NCI-H526 (cell line): ENCODE results near the gene SMARCC2.
"Not testable (repeated sequence)": the region's sequence is repeated elsewhere in the genome, so short reads cannot be mapped to it uniquely, and the experiment has no call there.

Experiments
- DNase-seq, 2 experiments: peaks; one replicate each; lab custom pipeline; 2025; lab: John Stamatoyannopoulos, UW

SMARCC2 gene

DNA sequence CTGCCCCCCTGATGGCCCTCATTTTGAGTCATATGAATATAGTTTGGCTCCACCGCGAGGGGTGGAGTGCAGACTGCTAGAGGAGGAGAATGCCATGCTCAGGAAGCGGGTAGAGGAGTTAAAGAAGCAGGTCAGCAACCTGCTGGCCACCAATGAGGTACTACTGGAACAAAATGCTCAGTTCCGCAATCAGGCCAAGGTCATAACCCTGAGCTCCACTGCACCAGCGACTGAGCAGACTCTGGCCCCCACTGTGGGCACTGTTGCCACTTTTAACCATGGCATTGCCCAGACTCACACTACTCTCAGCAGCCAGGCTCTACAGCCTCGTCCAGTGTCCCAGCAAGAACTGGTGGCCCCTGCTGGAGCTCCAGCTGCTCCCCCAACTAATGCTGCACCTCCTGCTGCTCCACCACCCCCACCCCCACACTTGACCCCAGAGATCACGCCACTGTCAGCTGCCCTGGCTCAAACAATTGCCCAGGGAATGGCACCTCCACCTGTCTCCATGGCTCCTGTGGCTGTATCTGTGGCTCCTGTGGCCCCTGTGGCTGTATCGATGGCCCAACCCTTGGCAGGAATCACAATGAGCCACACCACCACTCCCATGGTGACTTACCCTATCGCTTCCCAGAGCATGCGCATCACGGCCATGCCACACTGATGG, 67.9 kb downstream of the SMARCC2 start:
- DNase-seq, result no peak

DNA sequence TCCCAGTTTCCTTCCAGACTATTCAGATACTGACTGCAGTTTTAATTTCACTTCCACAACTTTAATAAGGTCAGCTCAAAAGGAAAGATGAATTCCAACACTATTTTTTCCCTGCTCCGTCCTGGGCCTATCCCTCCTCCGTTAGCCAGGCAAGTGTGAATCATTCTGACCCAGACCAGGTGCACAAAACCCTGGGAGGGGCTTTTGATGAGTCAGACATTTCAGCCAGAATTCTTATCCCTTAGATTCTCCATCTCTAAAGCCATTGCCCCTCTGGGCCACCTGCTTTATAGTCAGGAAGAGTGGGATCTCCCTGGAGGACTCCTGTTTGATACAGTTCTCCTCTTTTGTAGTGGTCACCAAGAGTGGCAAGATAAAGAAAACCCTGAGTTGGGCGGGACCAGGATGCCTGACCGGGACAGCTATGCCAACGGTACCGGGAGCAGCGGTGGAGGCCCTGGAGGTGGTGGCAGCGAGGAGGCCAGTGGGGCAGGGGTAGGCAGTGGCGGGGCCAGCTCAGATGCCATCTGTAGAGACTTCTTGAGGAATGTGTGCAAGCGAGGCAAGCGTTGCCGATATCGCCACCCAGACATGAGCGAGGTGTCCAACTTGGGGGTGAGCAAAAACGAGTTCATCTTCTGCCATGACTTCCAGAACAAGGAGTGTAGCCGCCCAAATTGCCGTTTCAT, 69.0 kb downstream of the SMARCC2 start:
- no peak for DNase-seq

DNA sequence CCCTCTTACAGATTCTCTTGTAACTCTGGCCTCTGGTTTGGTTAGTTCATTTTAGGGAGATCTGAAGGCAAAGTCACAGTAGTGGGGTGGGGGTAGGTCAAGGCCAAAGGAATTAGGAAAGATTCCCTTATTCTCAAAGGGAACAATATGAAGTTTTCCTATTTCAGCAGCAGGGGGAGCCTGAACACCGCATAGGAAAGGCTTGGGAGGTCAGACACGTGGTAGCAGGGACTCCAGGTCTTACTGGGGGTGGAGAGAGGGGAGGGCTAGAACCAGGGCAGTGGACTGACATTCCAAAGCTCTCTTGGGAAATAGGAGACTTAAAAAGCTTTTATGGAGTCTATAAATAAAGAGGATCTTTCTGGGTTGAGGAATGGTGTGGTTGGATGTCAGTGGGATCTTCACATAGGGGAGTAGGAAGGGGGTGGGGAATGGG, 69.9 kb downstream of the SMARCC2 start:
- peak; percentile 86 to 90 for DNase-seq

DNA sequence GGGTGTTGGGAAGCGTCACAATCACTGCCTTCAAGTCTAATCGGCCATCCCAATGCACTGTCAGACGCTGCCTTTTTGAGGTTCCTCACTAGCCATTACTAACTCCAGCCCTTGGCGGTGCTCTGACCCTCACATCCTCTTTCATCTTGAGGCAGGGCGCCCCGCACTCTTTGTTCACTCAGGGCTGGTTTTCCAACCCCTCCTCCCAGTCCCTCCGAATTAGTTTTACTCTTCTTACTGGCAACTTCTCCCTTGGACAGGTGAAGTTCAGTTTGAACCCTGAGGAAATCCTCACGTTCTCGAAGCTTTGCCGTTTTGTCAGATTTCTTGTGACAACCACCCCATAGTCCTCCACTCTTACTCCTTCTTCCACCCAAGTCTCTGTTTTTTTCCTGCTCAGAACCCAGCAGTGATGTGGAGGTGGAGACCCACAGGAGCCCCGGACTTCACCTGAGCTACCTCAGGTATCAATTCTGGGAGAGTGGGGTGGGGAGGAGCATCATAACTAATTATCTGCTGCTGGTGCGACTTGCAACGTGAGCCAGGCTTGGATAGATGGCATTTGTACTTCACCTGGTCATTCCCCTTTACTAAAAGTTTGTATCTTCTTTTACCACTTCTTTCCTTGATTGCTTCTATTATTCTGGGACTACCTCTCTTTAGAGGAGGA, 70.5 kb downstream of the SMARCC2 start:
- no peak for DNase-seq

DNA sequence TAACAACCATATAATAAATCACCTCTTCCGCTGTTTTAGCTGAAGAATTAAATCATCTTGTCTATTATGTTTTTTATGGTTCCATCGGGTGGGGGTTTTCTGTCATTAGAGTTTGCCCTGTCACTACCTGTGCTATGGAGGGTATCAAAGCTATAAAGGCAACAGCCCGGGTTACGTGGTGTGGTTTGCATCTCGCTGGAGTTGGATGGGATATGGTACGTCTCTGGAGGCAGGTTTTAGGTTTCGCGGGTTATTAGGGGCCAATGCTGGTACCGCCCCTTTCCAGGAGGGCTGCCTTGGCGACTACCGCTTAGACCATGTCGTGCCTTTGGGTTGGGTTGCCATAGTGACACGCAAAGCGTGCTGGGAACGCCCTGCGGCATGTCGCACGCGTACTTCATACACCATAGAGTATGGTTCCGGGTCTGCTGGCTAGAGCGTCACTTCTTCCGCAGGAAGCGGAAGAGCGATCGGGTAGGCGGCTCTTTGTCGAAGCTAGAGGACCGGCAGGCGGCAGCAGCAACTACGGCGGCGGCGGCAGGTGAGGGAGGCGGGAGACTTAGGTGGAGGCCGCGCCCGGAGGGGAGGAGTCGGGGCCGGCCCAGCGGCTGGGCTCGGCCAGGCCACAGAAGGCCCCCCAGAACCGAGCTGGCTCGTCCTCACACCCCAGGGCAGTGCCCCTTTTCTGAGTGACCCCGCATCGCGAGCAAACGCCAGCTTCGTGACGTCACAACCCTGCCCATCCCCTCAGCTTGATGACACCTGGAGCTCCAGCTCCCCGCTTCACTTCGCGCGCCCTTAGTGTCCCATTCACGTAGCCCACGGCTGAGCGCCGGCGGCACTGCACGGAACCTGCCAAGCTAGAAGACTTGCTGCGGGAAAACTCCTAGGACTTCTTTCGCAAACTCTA, 71.2 kb downstream of the SMARCC2 start, which contains the start of gene ZC3H10:
Gene ZC3H10, plus strand, starts transcription at position 489 of the 910 bp plus-strand sequence. CDS start 2,297 bp downstream, outside the sequence.
- DNase-seq, result peak; percentile 98 to 99

DNA sequence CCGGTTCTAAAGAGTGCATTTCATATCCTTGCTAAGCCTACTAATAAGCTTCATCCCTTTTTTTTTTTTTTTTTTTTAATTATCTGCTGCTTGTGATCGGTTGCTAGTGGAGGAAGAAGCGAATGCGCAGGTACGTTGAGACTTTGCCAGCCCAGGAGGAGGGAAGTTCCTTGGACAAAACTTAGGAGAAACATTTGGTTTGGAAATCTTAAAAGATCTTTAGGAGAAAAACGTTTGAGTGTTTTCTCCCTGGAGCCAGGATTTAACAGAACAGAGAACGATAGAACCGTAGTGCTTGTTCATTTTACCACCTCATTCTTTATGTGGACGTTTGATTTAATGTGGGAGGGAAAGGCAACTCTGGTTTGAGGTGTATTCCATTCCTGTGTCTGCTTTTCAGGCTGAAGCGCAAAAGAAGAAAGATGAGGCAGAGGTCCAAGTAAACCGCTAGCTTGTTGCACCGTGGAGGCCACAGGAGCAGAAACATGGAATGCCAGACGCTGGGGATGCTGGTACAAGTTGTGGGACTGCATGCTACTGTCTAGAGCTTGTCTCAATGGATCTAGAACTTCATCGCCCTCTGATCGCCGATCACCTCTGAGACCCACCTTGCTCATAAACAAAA, 72.1 kb downstream of the SMARCC2 start:
- not testable (repeated sequence) for DNase-seq

DNA sequence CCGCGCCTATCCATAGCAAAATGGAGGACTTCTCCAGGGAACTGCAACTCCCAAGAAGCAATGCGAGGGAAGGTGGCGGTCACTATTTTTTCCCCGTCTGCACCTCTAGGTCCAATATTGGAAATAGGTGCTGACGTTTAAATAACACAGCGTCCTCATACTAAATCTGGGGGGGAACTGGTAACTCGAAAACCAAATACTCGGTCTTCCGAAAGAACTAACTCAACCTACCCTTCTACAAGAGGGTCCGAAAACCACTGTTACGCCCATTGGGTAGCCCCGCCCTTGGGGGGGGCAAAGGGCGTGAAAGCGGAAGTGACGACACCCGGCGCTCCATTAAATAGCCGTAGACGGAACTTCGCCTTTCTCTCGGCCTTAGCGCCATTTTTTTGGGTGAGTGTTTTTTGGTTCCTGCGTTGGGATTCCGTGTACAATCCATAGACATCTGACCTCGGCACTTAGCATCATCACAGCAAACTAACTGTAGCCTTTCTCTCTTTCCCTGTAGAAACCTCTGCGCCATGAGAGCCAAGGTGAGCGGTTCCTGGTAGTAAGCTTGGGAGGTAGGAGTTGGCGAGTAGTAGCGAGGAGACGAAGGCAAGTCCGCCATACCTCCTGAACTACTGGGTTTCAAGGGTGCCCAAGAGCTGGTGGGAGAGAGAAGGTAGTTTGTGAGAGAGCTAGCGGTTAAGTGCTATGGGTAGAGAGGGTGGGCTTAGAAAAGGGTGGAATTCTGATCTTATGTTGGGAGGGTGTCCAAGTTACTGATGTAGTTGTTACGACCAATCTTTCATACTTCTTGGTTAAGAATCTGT, 72.8 kb downstream of the SMARCC2 start, which contains the start of gene RPL41:
Gene RPL41, plus strand, starts transcription at position 367 of the 815 bp plus-strand sequence.
- DNase-seq, result peak; percentile 92 to 96

DNA sequence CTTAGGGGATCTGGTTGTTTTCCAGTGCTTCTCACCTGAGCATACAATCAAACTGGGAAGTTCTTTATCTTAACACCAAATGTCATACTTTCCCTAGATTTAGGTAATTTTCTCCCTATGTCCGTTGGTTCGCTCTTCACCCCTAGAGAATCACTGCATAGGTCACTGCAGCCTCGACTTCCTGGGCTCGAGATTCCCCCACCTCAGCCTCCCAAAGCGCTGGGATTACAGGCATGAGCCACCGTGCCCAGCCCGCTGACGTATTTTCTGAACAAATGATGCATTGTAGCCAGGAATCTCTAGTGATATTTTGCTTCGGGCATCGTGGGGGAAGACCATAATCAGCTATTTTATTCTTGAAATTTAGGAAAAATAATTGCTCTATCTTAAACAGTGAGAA, 74.0 kb downstream of the SMARCC2 start:
- no peak for DNase-seq

DNA sequence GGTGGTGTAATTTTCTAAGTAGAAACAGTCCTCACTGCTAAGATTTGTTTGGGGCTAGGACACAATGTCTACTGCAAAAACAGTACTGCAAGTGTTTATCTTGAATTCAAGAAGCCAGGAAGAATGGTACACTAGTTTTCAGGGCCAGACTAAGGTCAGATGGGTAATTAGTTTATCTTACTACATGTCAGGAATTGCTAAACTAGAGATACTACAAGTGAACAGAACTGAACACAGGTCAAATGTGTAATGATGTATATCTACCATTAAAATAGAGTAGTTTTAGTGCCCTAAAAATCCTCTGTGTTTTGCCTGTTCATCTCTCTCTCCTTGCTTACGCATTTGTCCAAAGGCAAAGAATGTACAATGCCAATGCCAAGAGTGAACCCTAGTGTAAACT, 75.2 kb downstream of the SMARCC2 start:
- no peak for DNase-seq
